KOPT-K1 (cell line): ENCODE measurements around the gene SH2D4B.

ENCODE experiments used
- H3K27ac ChIP-seq: fragments of 200-600 bp; sonication (generic); 2 replicates; pipeline ENCODE4 v1.5.1; 2016; ENCODE audit warnings: antibody characterized with exemption, mild to moderate bottlenecking, low read depth, low read length; ENCODE audit not compliant: poor library complexity, severe bottlenecking
- H3K36me3 ChIP-seq: fragments of 200-600 bp; sonication (generic); 2 replicates; pipeline ENCODE4 v1.5.1; 2017; ENCODE audit warnings: antibody characterized with exemption, mild to moderate bottlenecking, low read length, moderate library complexity; ENCODE audit not compliant: insufficient read depth
- H3K9me3 ChIP-seq: fragments of 200-600 bp; sonication (generic); 2 replicates; pipeline ENCODE4 v1.5.1; 2017; ENCODE audit warnings: antibody characterized with exemption, low read length, mild to moderate bottlenecking; ENCODE audit not compliant: insufficient read depth, poor library complexity, severe bottlenecking

The SH2D4B gene

DNA sequence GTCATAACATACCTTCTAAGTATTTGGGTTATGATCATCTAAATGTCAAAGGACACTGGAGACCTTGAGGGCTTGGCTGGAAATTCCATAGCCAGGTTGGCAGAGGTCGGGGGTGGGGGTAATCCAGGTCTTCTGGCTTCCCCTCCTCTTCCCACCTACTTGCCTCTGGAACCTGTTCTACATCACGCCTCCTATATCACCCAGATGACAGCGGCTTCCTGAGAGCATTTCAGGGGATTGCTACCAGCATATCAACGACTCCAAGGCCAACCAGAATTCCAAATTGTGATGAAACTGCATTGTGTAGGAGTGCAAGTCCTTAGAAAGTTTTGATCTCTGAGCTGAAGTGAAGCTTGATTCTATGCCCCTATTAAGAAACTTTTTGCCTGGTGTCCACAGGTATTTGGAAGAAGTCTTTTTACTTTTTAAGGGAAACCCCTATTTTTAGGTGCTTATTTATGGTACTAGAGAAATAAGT, 95.7 kb downstream of the SH2D4B start:
- Histone ChIP-seq H3K36me3 (no peaks in the 10 kb centered on the region), H3K27ac (no peak overlapping the region), H3K9me3 (no peaks in the 10 kb centered on the region)

- H3K27ac ChIP-seq = no peak overlapping the region
- no peaks in the 10 kb centered on the region for H3K36me3 ChIP-seq
- H3K9me3 ChIP-seq = no peaks in the 10 kb centered on the region
These were observed 96.2 kb downstream of the SH2D4B start for GRCh38 chr10:80633910-80634309.

DNA sequence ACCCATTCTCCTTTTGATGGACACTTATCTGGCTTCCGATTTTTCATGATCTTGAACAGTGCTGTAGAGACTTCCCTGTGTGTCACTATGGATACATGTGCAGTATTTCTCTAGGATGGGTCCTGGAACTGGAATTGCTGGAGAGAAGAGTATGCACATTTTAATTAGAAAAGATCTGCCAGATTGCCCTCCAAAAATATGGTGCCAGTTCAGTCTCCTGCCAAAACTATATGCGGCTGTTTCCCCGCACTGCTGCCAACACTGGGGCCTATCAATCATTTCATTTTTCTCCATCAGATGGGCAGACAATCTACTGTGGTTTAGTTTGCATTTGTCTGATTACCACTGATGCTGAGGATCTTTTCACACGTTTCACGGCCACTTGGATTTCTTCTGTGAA, 105.0 kb downstream of the SH2D4B start:
- no peak overlapping the region for H3K27ac ChIP-seq
- H3K9me3 ChIP-seq = no peaks in the 10 kb centered on the region
- no peaks in the 10 kb centered on the region for H3K36me3 ChIP-seq

DNA sequence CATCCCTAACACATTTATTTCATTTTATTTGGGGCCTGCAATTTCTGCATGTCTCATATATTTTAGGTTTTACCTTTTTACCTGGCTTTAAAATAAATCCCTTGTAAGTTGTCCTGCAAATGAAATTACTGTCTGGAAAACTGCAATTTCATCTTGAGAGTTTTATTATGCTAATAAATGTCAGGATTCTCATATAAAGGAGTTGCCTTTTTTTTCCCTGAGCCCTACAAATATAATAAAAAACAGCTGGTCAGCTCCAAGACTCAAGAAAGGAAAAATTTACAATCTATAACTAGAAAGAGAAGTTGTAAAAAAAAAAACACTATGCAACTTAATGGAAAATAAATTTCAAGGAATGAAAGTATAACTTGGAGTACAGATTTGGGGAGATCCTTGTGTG, 108.7 kb downstream of the SH2D4B start:
- Histone ChIP-seq H3K36me3 (no peaks in the 10 kb centered on the region), H3K9me3 (no peaks in the 10 kb centered on the region), H3K27ac (no peak overlapping the region)

GRCh38 chr10:80647173-80647833, 109.6 kb downstream of the SH2D4B start:
- Histone ChIP-seq H3K9me3 (no peaks in the 10 kb centered on the region), H3K36me3 (no peaks in the 10 kb centered on the region), H3K27ac (no peak overlapping the region)

GRCh38 chr10:80648106-80648505, 110.4 kb downstream of the SH2D4B start:
- no peaks in the 10 kb centered on the region for H3K36me3 ChIP-seq
- H3K27ac ChIP-seq = no peak overlapping the region
- H3K9me3 ChIP-seq = no peaks in the 10 kb centered on the region

- Histone ChIP-seq H3K9me3 (peaks cover 5% of the 10 kb centered on the region), H3K27ac (no peak overlapping the region), H3K36me3 (no peaks in the 10 kb centered on the region)
These were observed 111.5 kb downstream of the SH2D4B start for GRCh38 chr10:80649183-80649582.

DNA sequence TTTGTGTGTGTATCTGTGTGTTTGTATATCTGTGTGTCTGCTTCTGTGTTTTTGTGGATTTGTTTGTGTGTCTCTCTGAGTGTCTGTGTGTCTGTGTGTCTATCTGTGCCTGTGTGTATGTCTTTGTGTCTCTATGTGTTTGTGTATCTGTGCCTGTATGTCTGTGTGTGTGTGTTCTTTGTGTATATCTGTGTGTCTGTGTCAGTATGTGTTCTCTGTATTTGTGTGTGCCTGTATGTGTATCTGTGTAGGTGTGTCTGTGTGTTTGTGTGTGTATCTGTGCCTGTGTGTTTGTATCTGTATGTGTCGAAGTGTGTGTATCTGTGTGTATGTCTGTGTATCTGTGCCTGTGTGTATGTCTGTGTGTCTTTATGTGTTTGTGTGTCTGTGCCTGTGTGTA, 118.2 kb downstream of the SH2D4B start:
- Histone ChIP-seq H3K9me3 (peaks cover 7% of the 10 kb centered on the region), H3K36me3 (no peaks in the 10 kb centered on the region), H3K27ac (no peak overlapping the region)

DNA sequence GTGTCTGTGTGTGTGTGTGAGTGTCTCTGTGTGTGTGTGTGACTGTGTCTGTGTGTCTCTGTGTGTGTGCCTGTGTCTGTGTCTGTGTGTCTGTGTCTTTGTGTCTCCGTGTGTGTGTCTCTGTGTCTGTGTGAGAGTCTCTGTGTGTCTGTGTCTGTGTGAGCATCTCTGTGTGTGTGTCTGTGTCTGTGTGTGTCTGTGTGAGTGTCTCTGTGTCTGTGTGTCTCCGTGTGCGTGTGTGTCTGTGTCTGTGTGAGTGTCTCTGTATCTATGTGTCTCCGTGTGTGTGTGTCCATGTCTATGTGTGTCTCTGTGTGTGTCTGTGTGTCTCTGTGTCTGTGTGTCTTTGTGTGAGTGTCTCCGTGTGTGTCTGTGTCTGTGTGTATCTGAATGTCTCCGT, 120.4 kb downstream of the SH2D4B start:
- H3K9me3 ChIP-seq = peaks cover 7% of the 10 kb centered on the region
- H3K36me3 ChIP-seq = no peaks in the 10 kb centered on the region
- no peak overlapping the region for H3K27ac ChIP-seq

DNA sequence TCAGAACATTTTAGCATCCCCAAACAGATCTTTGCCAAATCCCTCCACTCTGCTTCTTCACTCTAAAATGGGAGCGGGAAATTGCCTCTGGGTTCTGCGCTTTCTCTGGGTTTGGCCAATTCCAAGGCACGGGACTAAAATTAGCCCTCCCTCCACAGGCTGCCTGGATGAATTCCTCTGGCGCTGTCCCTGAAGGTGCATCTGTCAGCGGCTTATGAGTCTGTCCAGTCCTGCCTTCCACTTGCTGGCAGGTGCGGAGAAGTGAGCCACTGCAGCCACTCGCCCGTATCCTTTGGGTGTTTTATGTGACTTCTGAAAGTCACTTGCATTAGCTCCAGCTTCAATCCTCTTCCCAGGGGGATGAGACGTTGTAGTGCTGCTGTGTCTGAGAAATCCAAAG, 121.6 kb downstream of the SH2D4B start:
- no peak overlapping the region for H3K27ac ChIP-seq
- no peaks in the 10 kb centered on the region for H3K36me3 ChIP-seq
- H3K9me3 ChIP-seq = peaks cover under 1% of the 10 kb centered on the region

GRCh38 chr10:80660266-80660665, 122.6 kb downstream of the SH2D4B start:
- Histone ChIP-seq H3K27ac (no peak overlapping the region), H3K36me3 (no peaks in the 10 kb centered on the region), H3K9me3 (no peaks in the 10 kb centered on the region)

GRCh38 chr10:80660736-80661135, 123.0 kb downstream of the SH2D4B start:
- no peak overlapping the region for H3K27ac ChIP-seq

GRCh38 chr10:80661526-80661925, 123.8 kb downstream of the SH2D4B start:
- Histone ChIP-seq H3K27ac (no peak overlapping the region), H3K36me3 (no peaks in the 10 kb centered on the region), H3K9me3 (no peaks in the 10 kb centered on the region)

More at GRCh38 chr10:80660736-80661135, 123.0 kb downstream of the SH2D4B start:
- no peaks in the 10 kb centered on the region for H3K36me3 ChIP-seq
- no peaks in the 10 kb centered on the region for H3K9me3 ChIP-seq

DNA sequence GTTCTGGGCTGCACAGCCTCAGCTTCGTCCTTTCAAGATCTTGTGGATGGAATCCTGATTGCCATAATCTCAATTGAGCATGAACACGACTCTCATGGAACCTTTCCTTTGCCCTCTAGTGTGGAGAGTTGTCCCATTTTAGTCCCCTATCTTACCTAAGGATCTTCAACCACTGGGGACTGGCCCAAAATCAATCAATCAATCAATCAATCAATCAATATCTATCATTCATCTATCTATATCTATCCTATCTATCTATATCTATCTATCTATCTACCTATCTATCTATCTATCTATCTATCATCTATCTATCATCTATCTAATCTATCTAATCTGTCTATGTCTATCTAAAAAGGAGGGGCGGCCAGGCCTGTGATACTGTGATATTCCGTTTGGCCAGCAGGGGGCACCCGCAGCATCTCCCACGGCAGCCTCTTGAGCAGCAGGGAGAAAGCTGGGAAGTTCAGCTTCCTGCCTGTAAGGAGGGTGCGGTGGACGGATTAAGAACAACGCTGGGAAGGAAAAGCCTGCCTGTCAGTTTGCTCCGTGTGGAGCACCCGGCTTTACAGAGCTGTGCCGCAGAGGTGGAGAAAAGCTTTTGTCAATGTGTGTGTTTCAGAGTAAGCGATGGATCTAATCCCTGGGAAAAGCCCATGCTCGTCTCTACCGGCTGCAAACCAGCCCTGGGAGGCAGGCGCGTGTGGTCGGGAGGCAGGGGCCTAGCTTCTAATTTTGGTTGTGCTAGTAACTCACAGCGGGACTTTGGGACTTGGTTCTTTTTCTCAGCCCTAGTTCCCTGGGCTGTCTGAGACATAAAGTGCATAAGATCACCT, 124.9 kb downstream of the SH2D4B start:
- Histone ChIP-seq H3K9me3 (no peaks in the 10 kb centered on the region), H3K36me3 (no peaks in the 10 kb centered on the region), H3K27ac (no peak overlapping the region)

DNA sequence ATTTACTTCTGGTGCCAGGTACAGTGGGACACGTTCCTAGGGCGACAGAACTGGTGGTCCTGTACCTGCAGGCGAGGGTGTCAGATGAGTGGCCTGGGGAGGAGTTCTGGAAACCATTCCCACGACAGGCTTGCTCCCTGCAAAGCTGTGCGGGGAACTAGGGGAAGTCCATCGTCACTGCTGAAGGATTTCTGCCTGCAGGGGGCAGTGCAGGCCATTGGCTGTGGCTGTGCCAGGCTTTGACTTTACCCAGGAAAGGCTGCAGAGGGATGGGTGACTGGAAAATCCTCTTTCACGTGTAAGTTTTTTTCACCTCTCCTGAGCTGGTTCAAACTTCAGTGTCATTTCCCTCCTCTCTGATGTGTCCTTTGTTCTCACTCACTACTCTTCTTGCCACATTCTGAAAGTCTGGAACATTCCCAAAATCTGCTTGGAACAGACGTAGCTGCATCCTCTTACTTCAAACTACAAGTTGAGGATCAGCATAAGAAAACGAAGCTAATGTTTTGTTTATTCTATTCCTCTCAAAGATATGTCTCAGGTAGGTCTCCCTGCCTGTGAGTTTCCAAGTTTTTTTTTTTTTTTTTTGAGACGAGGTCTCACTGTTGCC, 126.5 kb downstream of the SH2D4B start:
- Histone ChIP-seq H3K36me3 (no peaks in the 10 kb centered on the region), H3K9me3 (no peaks in the 10 kb centered on the region), H3K27ac (no peak overlapping the region)
